GM12865 (cell line): ENCODE measurements around the gene TLNRD1.
"Not testable (repeated sequence)": the region's sequence is repeated elsewhere in the genome, so short reads cannot be mapped to it uniquely, and the experiment has no call there.

ENCODE experiments used
- DNase-seq: peaks from one replicate; pipeline ENCODE4 v3.0.0; 2010; ENCODE audit warnings: low read depth
- H3K4me3 ChIP-seq: 2 replicates; pipeline ENCODE4 v1.5.1; 2011; ENCODE audit warnings: mild to moderate bottlenecking, low read depth, low read length, control low read depth
- TF ChIP-seq, protein P1 (sequence below): IDR thresholded peaks from 2 replicates; pipeline ENCODE4 v1.5.1; 2011; ENCODE audit warnings: low read length, control low read depth, low read depth, inconsistent platforms; ENCODE audit not compliant: insufficient read depth; ENCODE audit errors: missing control alignments

The TLNRD1 gene

DNA sequence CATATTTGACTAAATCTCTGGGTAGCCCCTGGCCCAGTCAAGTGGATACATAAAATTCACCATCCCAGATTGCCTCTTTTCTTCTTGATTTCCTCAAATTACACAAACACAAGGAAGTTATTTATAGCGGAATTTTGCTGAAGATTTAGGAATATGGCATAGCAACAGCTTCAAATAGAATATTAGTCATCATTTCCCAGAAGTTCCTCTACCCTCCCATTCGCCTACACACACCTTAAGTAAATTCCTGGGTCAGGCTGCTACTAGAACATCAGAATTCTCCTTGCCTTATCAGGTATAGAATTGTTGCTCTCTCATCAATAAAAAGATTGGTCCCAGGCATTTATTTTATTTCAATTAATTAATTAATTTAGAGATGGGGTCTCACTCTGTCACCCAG lies 42.7 kb upstream of the TLNRD1 start:
- no peak overlapping the region for H3K4me3 ChIP-seq
- DNase-seq, result no peak
- TF ChIP-seq, protein P1, sequence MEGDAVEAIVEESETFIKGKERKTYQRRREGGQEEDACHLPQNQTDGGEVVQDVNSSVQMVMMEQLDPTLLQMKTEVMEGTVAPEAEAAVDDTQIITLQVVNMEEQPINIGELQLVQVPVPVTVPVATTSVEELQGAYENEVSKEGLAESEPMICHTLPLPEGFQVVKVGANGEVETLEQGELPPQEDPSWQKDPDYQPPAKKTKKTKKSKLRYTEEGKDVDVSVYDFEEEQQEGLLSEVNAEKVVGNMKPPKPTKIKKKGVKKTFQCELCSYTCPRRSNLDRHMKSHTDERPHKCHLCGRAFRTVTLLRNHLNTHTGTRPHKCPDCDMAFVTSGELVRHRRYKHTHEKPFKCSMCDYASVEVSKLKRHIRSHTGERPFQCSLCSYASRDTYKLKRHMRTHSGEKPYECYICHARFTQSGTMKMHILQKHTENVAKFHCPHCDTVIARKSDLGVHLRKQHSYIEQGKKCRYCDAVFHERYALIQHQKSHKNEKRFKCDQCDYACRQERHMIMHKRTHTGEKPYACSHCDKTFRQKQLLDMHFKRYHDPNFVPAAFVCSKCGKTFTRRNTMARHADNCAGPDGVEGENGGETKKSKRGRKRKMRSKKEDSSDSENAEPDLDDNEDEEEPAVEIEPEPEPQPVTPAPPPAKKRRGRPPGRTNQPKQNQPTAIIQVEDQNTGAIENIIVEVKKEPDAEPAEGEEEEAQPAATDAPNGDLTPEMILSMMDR, result no peak

DNA sequence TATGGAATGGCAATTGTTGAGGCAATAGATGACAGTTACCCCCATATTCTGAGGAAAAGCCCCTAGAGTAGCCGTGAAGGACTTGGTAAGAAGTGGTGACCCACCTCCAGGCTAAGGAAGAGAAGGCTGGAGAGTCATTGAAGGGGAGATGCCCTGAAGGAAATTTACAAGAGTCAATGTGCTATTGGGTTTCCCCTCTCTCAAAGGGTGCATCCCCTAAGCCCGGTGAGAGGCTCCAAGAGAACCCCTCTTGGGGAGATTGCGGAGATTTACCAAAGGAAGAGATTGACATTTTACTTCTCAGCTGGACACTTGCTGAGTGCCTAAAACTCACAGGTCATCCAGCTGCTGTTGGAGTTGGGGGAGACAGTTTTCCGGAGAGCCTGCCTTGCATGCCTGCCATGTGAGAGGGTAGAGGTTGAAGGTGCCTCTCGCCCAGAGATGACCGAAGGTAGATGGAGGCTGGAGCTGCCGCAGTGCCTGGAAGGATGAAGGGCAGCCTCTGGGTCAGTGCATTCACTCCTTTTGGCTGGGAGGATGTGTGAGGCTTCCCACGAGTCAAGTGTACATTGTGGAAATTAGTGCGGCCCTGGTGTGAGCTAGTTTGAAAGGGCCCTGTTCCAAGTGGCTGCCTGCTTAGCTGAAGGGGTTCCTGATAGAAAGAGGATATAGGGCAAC lies 41.8 kb upstream of the TLNRD1 start:
- TF ChIP-seq, protein P1, result no peak
- H3K4me3 ChIP-seq, result no peak overlapping the region
- DNase-seq, result no peak

DNA sequence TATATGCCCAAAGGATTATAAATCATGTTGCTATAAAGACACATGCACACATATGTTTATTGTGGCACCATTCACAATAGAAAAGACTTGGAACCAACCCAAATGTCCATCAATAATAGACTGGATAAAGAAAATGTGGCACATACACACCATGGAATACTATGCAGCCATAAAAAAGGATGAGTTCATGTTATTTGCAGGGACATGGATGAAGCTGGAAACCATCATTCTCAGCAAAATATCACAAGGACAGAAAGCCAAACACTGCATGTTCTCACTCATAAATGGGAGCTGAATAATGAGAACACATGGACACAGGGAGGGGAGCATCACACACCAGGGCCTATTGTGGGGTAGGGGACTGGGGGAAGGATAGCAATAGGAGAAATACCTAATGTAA lies 35.3 kb upstream of the TLNRD1 start:
- not testable (repeated sequence) for DNase-seq, H3K4me3 ChIP-seq

DNA sequence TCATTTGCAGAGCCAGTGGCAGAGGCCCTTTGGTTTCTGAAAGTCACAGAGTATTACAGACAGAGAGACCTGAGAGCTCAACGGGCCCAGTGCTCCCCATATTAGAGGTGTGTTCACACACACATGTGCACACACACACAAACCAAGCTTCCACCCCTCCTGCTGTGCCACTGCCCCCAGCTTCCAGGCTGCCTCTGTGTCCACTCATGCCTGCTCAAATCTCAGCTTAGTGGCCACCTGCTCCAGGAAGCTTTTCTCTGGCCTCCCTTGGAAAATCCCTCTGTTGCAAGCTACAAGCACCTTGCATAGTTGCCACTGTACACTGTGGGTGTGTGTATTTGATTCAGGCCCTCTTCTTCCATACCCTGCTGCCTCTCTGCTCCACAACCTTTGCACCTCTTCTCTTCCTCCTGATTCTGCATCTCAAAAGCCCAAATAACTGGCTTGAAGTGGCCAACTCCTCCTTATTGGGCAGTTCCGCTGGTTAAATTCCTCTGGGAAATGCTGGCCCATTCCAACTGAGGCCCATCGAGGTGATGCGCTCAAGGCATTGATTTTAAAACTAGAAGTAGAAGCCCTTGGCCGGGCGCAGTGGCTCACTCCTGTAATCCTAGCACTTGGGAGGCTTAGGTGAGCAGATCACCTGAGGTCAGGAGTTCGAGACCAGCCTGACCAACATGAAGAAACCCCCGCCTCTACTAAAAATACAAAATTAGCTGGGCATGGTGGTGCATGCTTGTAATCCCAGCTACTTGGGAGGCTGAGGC lies 34.1 kb upstream of the TLNRD1 start:
- TF ChIP-seq, protein P1, result no peak
- no peak overlapping the region for H3K4me3 ChIP-seq
- DNase-seq, result no peak

DNA sequence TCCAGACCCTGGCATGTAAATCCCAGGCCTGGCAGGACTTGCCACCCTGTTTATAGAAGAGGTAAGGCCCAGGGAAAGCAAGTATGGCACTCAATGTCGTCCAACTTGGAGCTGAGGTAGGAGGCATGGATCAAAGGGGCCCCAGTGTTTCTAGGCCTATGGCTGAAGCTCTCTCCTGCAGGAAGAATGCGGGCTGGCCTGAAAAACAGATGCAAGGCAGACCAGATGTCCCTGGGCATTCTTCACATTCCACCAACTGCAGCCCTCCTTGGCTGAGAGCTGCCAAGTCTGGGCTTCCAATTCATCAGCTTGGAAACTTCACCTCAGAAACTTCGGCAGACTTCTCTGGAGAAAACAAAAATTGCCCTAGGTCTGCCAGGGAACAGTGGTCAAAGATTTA lies 33.3 kb upstream of the TLNRD1 start:
- no peak overlapping the region for H3K4me3 ChIP-seq
- DNase-seq, result no peak
- TF ChIP-seq, protein P1, result no peak

DNA sequence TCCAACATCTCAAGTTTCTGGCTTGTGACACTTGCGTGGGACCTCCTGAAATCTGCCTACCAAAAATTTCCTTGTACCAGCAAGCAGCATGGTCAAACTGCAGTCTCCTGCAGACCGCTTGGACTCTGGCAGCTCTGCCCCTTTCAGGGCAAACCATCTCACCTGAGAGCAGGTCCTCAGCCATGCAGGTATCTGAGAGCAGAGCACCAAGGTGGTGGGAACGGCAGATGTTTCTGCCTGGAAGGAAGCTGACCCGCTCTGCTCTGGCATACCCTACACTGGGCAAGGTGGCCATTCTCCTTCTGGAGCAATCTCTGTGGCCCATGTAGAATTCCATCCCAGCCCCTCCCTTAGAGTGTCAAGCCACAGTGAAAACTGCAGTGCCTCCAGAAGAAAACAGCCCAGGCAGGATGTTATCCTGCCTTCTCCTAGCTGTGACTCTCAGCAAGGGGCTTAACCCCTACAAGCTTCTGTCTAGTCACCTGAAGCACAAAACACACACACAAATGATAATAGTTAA lies 32.7 kb upstream of the TLNRD1 start:
- no peak for DNase-seq
- TF ChIP-seq, protein P1, result no peak
- H3K4me3 ChIP-seq, result no peak overlapping the region

DNA sequence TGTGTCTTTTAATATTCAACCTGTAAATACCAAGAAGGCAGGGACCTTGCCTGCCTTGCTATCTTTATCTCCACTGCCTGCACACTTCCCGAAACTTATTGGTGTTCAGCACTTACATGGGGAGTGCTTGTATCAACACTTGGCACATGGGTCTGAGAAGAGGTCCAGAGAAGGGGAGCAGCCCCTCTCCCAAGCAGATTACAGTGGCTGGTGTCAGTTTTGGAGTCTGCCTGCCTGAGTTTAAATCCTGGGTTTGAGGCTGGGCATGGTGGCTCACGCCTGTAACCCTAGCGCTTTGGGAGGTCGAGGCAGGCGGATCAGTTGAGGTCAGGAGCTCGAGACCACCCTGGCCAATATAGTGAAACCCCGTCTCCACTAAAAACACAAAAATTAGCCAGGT lies 31.4 kb upstream of the TLNRD1 start:
- TF ChIP-seq, protein P1, result no peak
- no peak overlapping the region for H3K4me3 ChIP-seq
- DNase-seq, result no peak
